K562 (cell line): Measurements from ENCODE around the gene ACAP2. TPM values are rescaled to one million over a fixed set of nuclear protein-coding genes. Genes with fewer than 3 reads are reported as not detected.

Experiments
- ATAC-seq: fragments of 200-7000 bp; cut with Tn5 transposase; 3 replicates; pipeline ENCODE4 v1.9.1; 2020; ENCODE audit warnings: moderate library complexity
- BruUV-seq: library from RNA; stranded (reverse); fragments of 400-500 nt; replicated peaks from 2 replicates; lab custom pipeline; 2021; lab: Mats Ljungman, UMichigan
- CTCF ChIA-PET: fragments of 300-600 bp; formaldehyde crosslinking; extraction: SDS; loops from one replicate; lab custom pipeline; 2021; ENCODE audit warnings: low intra/inter-chr PET ratio; lab: Yijun Ruan, JAX
- POLR2A ChIA-PET: fragments of 300-600, 350-650 bp; sonication (Branson Sonifier 250); formaldehyde crosslinking; extraction: SDS; loops from one replicate; lab custom pipeline; 2021; ENCODE audit warnings: antibody characterized with exemption, inconsistent platforms; lab: Yijun Ruan, JAX
- DNase-seq, 4 experiments: peaks; one replicate each; pipeline versions ENCODE4 v3.0.0 to v3.0.0-alpha.2; 2011 to 2018; ENCODE audit warnings: low spot score in 3 of 4, mixed read lengths in 3 of 4; ENCODE audit errors: extremely low read depth in 1 of 4
- FAIRE-seq: peaks from 2 replicates; lab custom pipeline; 2011; peaks lifted over from hg19 to GRCh38; lab: Jason Lieb, UNC
- H2AFZ ChIP-seq: 2 replicates; pipeline ENCODE4 v1.6.0; 2011; ENCODE audit warnings: low read depth, low read length, control low read depth, inconsistent platforms
- H3K27ac ChIP-seq: fragments of 200-600 bp; 3 replicates; pipeline ENCODE4 v1.8.0; 2011; ENCODE audit warnings: low read depth, mild to moderate bottlenecking, control low read depth, inconsistent platforms, low read length, moderate library complexity, mixed read lengths; ENCODE audit errors: extremely low read depth
- H3K27me3 ChIP-seq, 2 experiments: fragments of 300-600 bp in 1 of 2; 2 replicates in 1 of 2; 3 replicates in 1 of 2; pipeline versions ENCODE4 v1.6.0 to v1.8.0; 2011; ENCODE audit warnings: inconsistent platforms in 2 of 2, low read length in 2 of 2, mild to moderate bottlenecking in 1 of 2, mixed read lengths in 1 of 2, moderate library complexity in 1 of 2; ENCODE audit not compliant: control insufficient read depth in 2 of 2, insufficient read depth in 2 of 2
- H3K36me3 ChIP-seq: fragments of 300-600 bp; 3 replicates; pipeline ENCODE4 v1.8.0; 2011; ENCODE audit warnings: mild to moderate bottlenecking, low read length, inconsistent platforms; ENCODE audit not compliant: control insufficient read depth, insufficient read depth
- H3K4me1 ChIP-seq, 2 experiments: fragments of 200-600 bp in 1 of 2; replicated peaks in 1 of 2; 2 replicates in 1 of 2; 3 replicates in 1 of 2; pipeline versions ENCODE4 v1.5.1 to v1.8.0; 2011; ENCODE audit warnings: inconsistent platforms in 2 of 2, low read length in 2 of 2, mild to moderate bottlenecking in 1 of 2, mixed read lengths in 1 of 2, moderate library complexity in 1 of 2; ENCODE audit not compliant: control insufficient read depth in 2 of 2, insufficient read depth in 2 of 2
- H3K4me2 ChIP-seq: 2 replicates; pipeline ENCODE4 v1.6.1; 2011; ENCODE audit warnings: low read length, control low read depth, inconsistent platforms, mixed read lengths; ENCODE audit not compliant: insufficient read depth
- H3K4me3 ChIP-seq: fragments of 200-600 bp; sonication (generic), shearing (Covaris generic); 2 replicates; pipeline ENCODE4 v1.5.1; 2016; ENCODE audit warnings: control low read depth, inconsistent platforms
- H3K79me2 ChIP-seq: fragments of 200-600 bp; 3 replicates; pipeline ENCODE4 v1.8.0; 2011; ENCODE audit warnings: low read length, inconsistent platforms; ENCODE audit not compliant: control insufficient read depth, insufficient read depth
- H3K9ac ChIP-seq, 2 experiments: 2 replicates each; pipeline versions ENCODE4 v1.6.0 to v1.6.1; 2011; ENCODE audit warnings: low read depth in 2 of 2, low read length in 2 of 2, control low read depth in 1 of 2, inconsistent platforms in 1 of 2, mild to moderate bottlenecking in 1 of 2, mixed read lengths in 1 of 2; ENCODE audit not compliant: insufficient read depth in 1 of 2
- H3K9me1 ChIP-seq: one replicate; pipeline ENCODE4 v1.6.0; 2011; ENCODE audit warnings: inconsistent platforms, mild to moderate bottlenecking, low read length, moderate library complexity; ENCODE audit not compliant: control insufficient read depth, insufficient read depth
- H3K9me3 ChIP-seq: replicated peaks from 2 replicates; pipeline ENCODE4 v1.5.1; 2011; ENCODE audit warnings: low read depth, low read length, inconsistent platforms; ENCODE audit not compliant: control insufficient read depth, insufficient read depth
- H4K20me1 ChIP-seq: replicated peaks from 2 replicates; pipeline ENCODE4 v1.6.1; 2011; ENCODE audit warnings: low read length, inconsistent platforms, mixed read lengths; ENCODE audit not compliant: control insufficient read depth, insufficient read depth
- BRF2 ChIP-seq: IDR thresholded peaks from 3 replicates; pipeline ENCODE4 v1.6.1; 2011; ENCODE audit warnings: borderline replicate concordance, mild to moderate bottlenecking; ENCODE audit not compliant: insufficient read length, insufficient read depth
- DACH1 ChIP-seq: fragments of 450-650 bp; IDR thresholded peaks from 2 replicates; pipeline ENCODE4 v1.6.1; 2018; ENCODE audit not compliant: partially characterized antibody
- GABPB1 ChIP-seq: sonication (generic); formaldehyde crosslinking; IDR thresholded peaks from 2 replicates; pipeline ENCODE4 v1.8.0; 2022; ENCODE audit warnings: mild to moderate bottlenecking, missing genetic modification reagents
- GTF2E2 ChIP-seq: fragments of 200-800 bp; sonication (Bioruptor generic); IDR thresholded peaks from 2 replicates; pipeline ENCODE4 v1.6.1; 2016; ENCODE audit warnings: missing genetic modification characterization, missing compliant biosample characterization
- IRF9 ChIP-seq: fragments of 450-650 bp; IDR thresholded peaks from 2 replicates; pipeline ENCODE4 v1.6.1; 2016; ENCODE audit warnings: missing biosample characterization, missing genetic modification characterization
- RB1 ChIP-seq: fragments of 450-650 bp; IDR thresholded peaks from 2 replicates; pipeline ENCODE4 v1.6.1; 2017; ENCODE audit warnings: low read depth, mild to moderate bottlenecking
- SAP30 ChIP-seq: fragments of 200-600 bp; sonication (generic); IDR thresholded peaks from 2 replicates; pipeline ENCODE4 v1.6.1; 2012; ENCODE audit warnings: borderline replicate concordance, low read depth, mild to moderate bottlenecking, moderate library complexity, low read length, control low read depth, inconsistent platforms; ENCODE audit not compliant: insufficient read depth, poor library complexity, severe bottlenecking
- TAL1 ChIP-seq: fragments of 450-650 bp; IDR thresholded peaks from 2 replicates; pipeline ENCODE4 v1.6.1; 2016; ENCODE audit warnings: mild to moderate bottlenecking
- THRB ChIP-seq: fragments of 450-650 bp; formaldehyde crosslinking; conservative IDR thresholded peaks from 2 replicates; pipeline ENCODE4 v1.4.0; 2022; ENCODE audit warnings: mild to moderate bottlenecking, missing genetic modification characterization
- ZNF12 ChIP-seq: sonication (generic); formaldehyde crosslinking; IDR thresholded peaks from 2 replicates; pipeline ENCODE4 v1.4.0; 2020; ENCODE audit warnings: mild to moderate bottlenecking, missing genetic modification reagents
- ZNF184 ChIP-seq: sonication (generic); formaldehyde crosslinking; IDR thresholded peaks from 2 replicates; pipeline ENCODE4 v1.5.0; 2020; ENCODE audit warnings: missing genetic modification reagents
- ZNF740 ChIP-seq, 3 experiments: fragments of 200-800 bp in 1 of 3; sonication (Bioruptor generic) in 1 of 3; sonication (generic) in 1 of 3; formaldehyde crosslinking in 1 of 3; IDR thresholded peaks; 2 replicates each; pipeline versions ENCODE4 v1.6.1 to v1.8.0; 2016 to 2022; ENCODE audit warnings: mild to moderate bottlenecking in 2 of 3, missing compliant biosample characterization in 2 of 3, missing genetic modification characterization in 2 of 3, missing genetic modification reagents in 1 of 3
- WGBS: fragments of 100-300 bp; shearing (Covaris generic); methylation state at CpG from one replicate; pipeline ENCODE4 v1.1.6; 2016; ENCODE audit warnings: low coverage, mixed read lengths; ENCODE audit not compliant: insufficient coverage; ENCODE audit errors: missing lambda C conversion rate; 5-methylcytosine and 5-hydroxymethylcytosine counted together
- in situ Hi-C: fragments of 300-500 bp; cut with MboI; formaldehyde crosslinking; loops from 4 replicates; pipeline ENCODE4 v1.15.0; 2018; ENCODE audit warnings: inconsistent platforms, mixed read lengths
- intact Hi-C: fragments of 100-400 bp; cut with micrococcal nuclease; formaldehyde crosslinking; loops from 2 replicates; pipeline ENCODE4 v1.14.2; 2022
- polyA plus RNA-seq, 8 experiments: library from polyadenylated mRNA; depleted of rRNA in 4 of 8; stranded (reverse) in 5 of 8; unstranded in 3 of 8; fragments of >200 nt; fragmentation: Nextera tagmentation in 2 of 8; fragmentation: Illumina TruSeq in 1 of 8; extraction: Ambion mirVana in 2 of 8; extraction: Trizol in 1 of 8; gene quantifications; 2 replicates each; pipeline versions ENCODE4 v1.2.1 to v1.2.3, GENCODE V29; 2011 to 2014; ENCODE audit warnings: inconsistent platforms in 1 of 8, missing spikeins in 1 of 8
- total RNA-seq, 7 experiments: library from RNA; depleted of rRNA in 6 of 7; stranded (reverse); fragments of >200 nt in 6 of 7; fragmentation: Illumina TruSeq in 2 of 7; extraction: Trizol in 2 of 7; gene quantifications; 2 replicates each; pipeline versions ENCODE4 v1.2.1 to v1.2.3, GENCODE V29; 2011 to 2021; ENCODE audit warnings: low replicate concordance in 1 of 7

Gene ACAP2
- total and polyA plus RNA-seq, 9 of the 15 experiments (the other 6 are each of a cell fraction or from before 2014, with no cell fraction given), result 10.6 to 52.7 (median 34.4) TPM

- peak; percentile 44 for TF ChIP-seq GABPB1 (CRISPR knock-in tag)
- no peak for TF ChIP-seq ZNF740 (CRISPR knock-in tag; IDR thresholded peaks at IDR 0.05)
- TF ChIP-seq ZNF740 (tag; IDR thresholded peaks at IDR 0.05), result no peak
These were observed 172.6 kb downstream of the ACAP2 start (continued) for GRCh38 chr3:195270079-195270816.

GRCh38 chr3:195269375-195270078 is 173.3 kb downstream of the ACAP2 start:
- ATAC-seq (no peak), FAIRE-seq (peak; percentile 83), DNase-seq (peak in 2 of 4 experiments; percentile 41 to 73)
- in situ Hi-C loops, result loop anchor here (5.0 kb wide), 2 partner anchors 253 to 587 kb away; no protein-coding TSS in a partner anchor
- Histone ChIP-seq H3K9me1 (no peaks in the 10 kb centered on the region), H3K36me3 (peaks cover 28% of the 10 kb centered on the region; the same call in 2 of the 3 replicates), H3K27ac (peak overlapping the region; percentile 7; the same call in 1 of the 3 replicates), H3K27me3 (no peaks in the 10 kb centered on the region), H3K4me2 (peak overlapping the region; percentile 76), H4K20me1 (peaks cover 5% of the 10 kb centered on the region; the same call in 1 of the 2 replicates), H3K9ac (peak overlapping the region; percentile 70 to 96; a peak in 2 of 4 replicates), H3K9me3 (no peaks in the 10 kb centered on the region), H3K79me2 (peaks cover 42% of the 10 kb centered on the region), H3K4me1 (peaks cover 22 to 23% of the 10 kb centered on the region in 2 experiments), H2AFZ (peak overlapping the region; percentile 88; the same call in 1 of the 2 replicates), H3K4me3 (peak overlapping the region; percentile 57)
- POLR2A ChIA-PET, result interaction anchor here (0.6 to 1.6 kb wide), 3 partner anchors 8 to 332 kb away, joined by 3 to 6 read pairs (median 4); no protein-coding TSS in a partner anchor
- CTCF ChIA-PET, result interaction anchor here (0.6 to 2.8 kb wide), 3 partner anchors 37 to 1217 kb away, joined by 3 to 112 read pairs (median 3); no protein-coding TSS in a partner anchor
- intact Hi-C loops, result loop anchor here (2.0 to 10.0 kb wide), 5 partner anchors 173 to 935 kb away; partner anchors contain the start of genes ACAP2 and PPP1R2
- TSS peak; percentile 40 for BruUV-seq
- 28% methylated on average over 5 of the region's 5 CpGs for WGBS
- TF ChIP-seq ZNF184 (CRISPR knock-in tag) (no peak), SAP30 (no peak), BRF2 (no peak), GTF2E2 (tag) (no peak), THRB (no peak), DACH1 (peak; percentile 38), ZNF12 (CRISPR knock-in tag) (no peak), IRF9 (no peak), RB1 (no peak), TAL1 (0 out of 2 replicates have a peak, but pooled peaks have one; percentile 19)
